K562 (cell line): ENCODE data around the gene USF2. TPM values are rescaled to one million over a fixed set of nuclear protein-coding genes. Genes with fewer than 3 reads are reported as not detected.

Experiments
- CBX8 ChIP-seq: fragments of 200-600 bp; sonication (generic); IDR thresholded peaks from 2 replicates; pipeline ENCODE4 v1.6.1; 2012; ENCODE audit warnings: borderline replicate concordance, mixed run types, low read depth, mild to moderate bottlenecking, moderate library complexity, mixed read lengths, low read length, control low read depth, inconsistent platforms; ENCODE audit not compliant: poor library complexity, severe bottlenecking; ENCODE audit errors: extremely low read depth
- CREB3L1 ChIP-seq: fragments of 450-650 bp; IDR thresholded peaks from 2 replicates; pipeline ENCODE4 v1.6.1; 2014; ENCODE audit warnings: low read depth, mild to moderate bottlenecking, moderate library complexity, borderline replicate concordance
- ELK3 ChIP-seq: fragments of 450-650 bp; formaldehyde crosslinking; IDR thresholded peaks from 2 replicates; pipeline ENCODE4 v1.4.0; 2020; ENCODE audit warnings: mild to moderate bottlenecking
- GABPB2 ChIP-seq: fragments of 250-450 bp; sonication (Bioruptor Pico); conservative IDR thresholded peaks from 2 replicates; pipeline ENCODE4 v1.5.1; 2021; ENCODE audit warnings: mild to moderate bottlenecking
- HCFC1 ChIP-seq: IDR thresholded peaks from 2 replicates; pipeline ENCODE4 v1.6.1; 2012; ENCODE audit warnings: low read depth, low read length, improper control_type of control experiment
- HMGN3 ChIP-seq: IDR thresholded peaks from 2 replicates; pipeline ENCODE4 v1.6.1; 2011; ENCODE audit warnings: borderline replicate concordance, low read depth, mild to moderate bottlenecking, mixed read lengths, low read length; ENCODE audit not compliant: insufficient read length; ENCODE audit errors: extremely low read depth
- KLF10 ChIP-seq: fragments of 250-450 bp; sonication (Bioruptor Pico); IDR thresholded peaks from 2 replicates; pipeline ENCODE4 v1.6.1; 2021; ENCODE audit warnings: matching md5 sums
- NFYB ChIP-seq: IDR thresholded peaks from 2 replicates; pipeline ENCODE4 v1.6.1; 2011; ENCODE audit warnings: mild to moderate bottlenecking, moderate library complexity; ENCODE audit not compliant: insufficient read length; ENCODE audit errors: extremely low read depth
- POLR2G ChIP-seq: fragments of 200-400 bp; formaldehyde crosslinking; IDR thresholded peaks from 2 replicates; pipeline ENCODE4 v1.6.1; 2017; ENCODE audit warnings: low read depth, mild to moderate bottlenecking, antibody characterized with exemption, low read length, moderate library complexity
- POLR3A ChIP-seq: IDR thresholded peaks from 2 replicates; pipeline ENCODE4 v1.6.1; 2011; ENCODE audit warnings: borderline replicate concordance, mild to moderate bottlenecking, moderate library complexity; ENCODE audit not compliant: insufficient read length, insufficient read depth; ENCODE audit errors: extremely low read depth
- SMARCC2 ChIP-seq: fragments of 450-650 bp; IDR thresholded peaks from 2 replicates; pipeline ENCODE4 v1.6.1; 2017; ENCODE audit warnings: antibody characterized with exemption, moderate library complexity, mild to moderate bottlenecking, low read depth
- ZKSCAN8 ChIP-seq: fragments of 200-800 bp; sonication (Bioruptor generic); IDR thresholded peaks from 2 replicates; pipeline ENCODE4 v1.6.1; 2016; ENCODE audit warnings: missing genetic modification characterization, missing compliant biosample characterization
- ZNF175 ChIP-seq: fragments of 200-800 bp; sonication (Bioruptor generic); IDR thresholded peaks from 2 replicates; pipeline ENCODE4 v1.6.1; 2016; ENCODE audit warnings: low read depth, mild to moderate bottlenecking, missing genetic modification characterization, missing compliant biosample characterization
- polyA plus RNA-seq, 8 experiments: library from polyadenylated mRNA; depleted of rRNA in 4 of 8; stranded (reverse) in 5 of 8; unstranded in 3 of 8; fragments of >200 nt; fragmentation: Nextera tagmentation in 2 of 8; fragmentation: Illumina TruSeq in 1 of 8; extraction: Ambion mirVana in 2 of 8; extraction: Trizol in 1 of 8; gene quantifications; 2 replicates each; pipeline versions ENCODE4 v1.2.1 to v1.2.3, GENCODE V29; 2011 to 2014; ENCODE audit warnings: inconsistent platforms in 1 of 8, missing spikeins in 1 of 8
- total RNA-seq, 7 experiments: library from RNA; depleted of rRNA in 6 of 7; stranded (reverse); fragments of >200 nt in 6 of 7; fragmentation: Illumina TruSeq in 2 of 7; extraction: Trizol in 2 of 7; gene quantifications; 2 replicates each; pipeline versions ENCODE4 v1.2.1 to v1.2.3, GENCODE V29; 2011 to 2021; ENCODE audit warnings: low replicate concordance in 1 of 7

USF2 gene
- total and polyA plus RNA-seq, 9 of the 15 experiments (the other 6 are each of a cell fraction or from before 2014, with no cell fraction given): 0.27 to 93.7 (median 58.4) TPM

- TF ChIP-seq ELK3 (no peak), NFYB (no peak), CBX8 (no peak), GABPB2 (CRISPR knock-in tag) (0 out of 2 replicates have a peak, but pooled peaks have one; percentile 39), KLF10 (CRISPR knock-in tag) (0 out of 2 replicates have a peak, but pooled peaks have one; percentile 58), CREB3L1 (peak; percentile 49; the same call in 1 of the 2 replicates), POLR3A (no peak), ZNF175 (CRISPR knock-in tag) (peak; percentile 77), POLR2G (peak; percentile 87), SMARCC2 (no peak), HMGN3 (no peak), HCFC1 (no peak), ZKSCAN8 (CRISPR knock-in tag) (peak; percentile 82; the same call in 1 of the 2 replicates)
These were observed 40.9 kb downstream of the USF2 start (continued) for GRCh38 chr19:35309481-35310279.
